ENCODE measurements around the gene SHISAL1. TPM values are rescaled to one million over a fixed set of nuclear protein-coding genes. Genes with fewer than 3 reads are reported as not detected.

SHISAL1 gene
- total and polyA plus RNA-seq, 10 of the 15 experiments (the other 5 are each of a cell fraction or from before 2014, with no cell fraction given) = not detected

GRCh38 chr22:44247923-44248892 lies 64.5 kb downstream of the SHISAL1 start (continued):
- TF ChIP-seq BCL3 (IDR thresholded peaks at IDR 0.05; ENCODE audit: borderline replicate concordance, insufficient read depth, low read depth, low read length, poor library complexity, severe bottlenecking) = no peak
- no peak for TF ChIP-seq SIX5 (IDR thresholded peaks at IDR 0.05; ENCODE audit: low read depth, low read length, severe bottlenecking)
- TF ChIP-seq PKNOX1 (IDR thresholded peaks at IDR 0.05) = no peak
- TF ChIP-seq ELK1 (IDR thresholded peaks at IDR 0.05; ENCODE audit: low read depth, low read length) = no peak
- TF ChIP-seq BHLHE40 (IDR thresholded peaks at IDR 0.05; ENCODE audit: borderline replicate concordance in 1 of 2, low read depth in 2 of 2, low read length in 1 of 2) = no peak
- no peak for TF ChIP-seq SMAD5 (IDR thresholded peaks at IDR 0.05; ENCODE audit: low read depth)
- TF ChIP-seq NFXL1 (IDR thresholded peaks at IDR 0.05; ENCODE audit: borderline replicate concordance) = no peak
- TF ChIP-seq HDGF (IDR thresholded peaks at IDR 0.05) = no peak
- TF ChIP-seq CBFB (IDR thresholded peaks at IDR 0.05; ENCODE audit: low read depth) = no peak

All from GM12878 (cell line).